Neural progenitor cell (in vitro differentiated cells): ENCODE results near the gene NPR3. TPM values are rescaled to one million over a fixed set of nuclear protein-coding genes. Genes with fewer than 3 reads are reported as not detected.

Experiments
- DNase-seq: peaks from one replicate; pipeline ENCODE4 v3.0.0-alpha.2; 2016; ENCODE audit warnings: low spot score
- H2AFZ ChIP-seq: fragments of 200-600 bp; sonication (generic); replicated peaks from 2 replicates; pipeline ENCODE4 v1.6.1; 2016; ENCODE audit warnings: antibody characterized with exemption
- H3F3A ChIP-seq: fragments of 200-600 bp; sonication (generic); 2 replicates; pipeline ENCODE4 v1.6.1; 2016; ENCODE audit warnings: antibody characterized with exemption, low read depth
- H3K27ac ChIP-seq: fragments of 200-600 bp; sonication (generic); 2 replicates; pipeline ENCODE4 v1.5.1; 2016; ENCODE audit warnings: mild to moderate bottlenecking
- H3K27me3 ChIP-seq: fragments of 200-600 bp; sonication (generic); 2 replicates; pipeline ENCODE4 v1.6.1; 2016; ENCODE audit warnings: mild to moderate bottlenecking, moderate library complexity
- H3K36me3 ChIP-seq: fragments of 200-600 bp; sonication (generic); 2 replicates; pipeline ENCODE4 v1.5.1; 2016
- H3K4me1 ChIP-seq: fragments of 200-600 bp; sonication (generic); 2 replicates; pipeline ENCODE4 v1.6.1; 2016; ENCODE audit warnings: mixed run types
- H3K4me2 ChIP-seq: fragments of 200-600 bp; sonication (generic); 2 replicates; pipeline ENCODE4 v1.6.1; 2016
- H3K4me3 ChIP-seq: fragments of 200-600 bp; sonication (generic); 2 replicates; pipeline ENCODE4 v1.5.1; 2016
- H3K79me2 ChIP-seq: fragments of 200-600 bp; sonication (generic); 2 replicates; pipeline ENCODE4 v1.6.1; 2016; ENCODE audit warnings: low read depth
- H3K9ac ChIP-seq: fragments of 200-600 bp; sonication (generic); 2 replicates; pipeline ENCODE4 v1.6.1; 2016
- H3K9me3 ChIP-seq: fragments of 200-600 bp; sonication (generic); 2 replicates; pipeline ENCODE4 v1.5.1; 2016; ENCODE audit warnings: low read depth
- H4K20me1 ChIP-seq: fragments of 200-600 bp; sonication (generic); 2 replicates; pipeline ENCODE4 v1.6.1; 2016; ENCODE audit warnings: low read depth
- H3K27ac Mint-ChIP-seq: 3 replicates; pipeline ENCODE4 v1.8.0; 2021; ENCODE audit warnings: mixed read lengths
- H3K27me3 Mint-ChIP-seq: 2 replicates; pipeline ENCODE4 v1.8.0; 2022; ENCODE audit warnings: low read depth, mild to moderate bottlenecking, inconsistent platforms, moderate library complexity, mixed read lengths; ENCODE audit not compliant: insufficient read depth
- H3K36me3 Mint-ChIP-seq: 3 replicates; pipeline ENCODE4 v1.8.0; 2021; ENCODE audit warnings: mixed read lengths
- H3K4me1 Mint-ChIP-seq: 3 replicates; pipeline ENCODE4 v1.8.0; 2021; ENCODE audit warnings: mixed read lengths
- H3K4me3 Mint-ChIP-seq: 3 replicates; pipeline ENCODE4 v1.8.0; 2021; ENCODE audit warnings: mild to moderate bottlenecking, moderate library complexity, mixed read lengths
- H3K9me3 Mint-ChIP-seq: 3 replicates; pipeline ENCODE4 v1.8.0; 2020; ENCODE audit warnings: mixed read lengths
- EZH2 ChIP-seq: fragments of 200-600 bp; sonication (generic); IDR thresholded peaks from 2 replicates; pipeline ENCODE4 v1.6.1; 2017; ENCODE audit warnings: antibody characterized with exemption, mild to moderate bottlenecking, moderate library complexity
- EZH2phosphoT487 ChIP-seq: fragments of 200-600 bp; sonication (generic); IDR thresholded peaks from 2 replicates; pipeline ENCODE4 v1.6.1; 2017; ENCODE audit warnings: antibody characterized with exemption
- total RNA-seq: library from RNA; depleted of rRNA; stranded (reverse); fragments of >200 nt; gene quantifications from 2 replicates; pipeline ENCODE4 v1.2.3, GENCODE V29; 2015; ENCODE audit warnings: low replicate concordance
- TF ChIP-seq, protein P1 (sequence below): fragments of 200-600 bp; sonication (generic); IDR thresholded peaks from 2 replicates; pipeline ENCODE4 v1.5.1; 2017; ENCODE audit warnings: antibody characterized with exemption, mild to moderate bottlenecking

NPR3 gene
- total RNA-seq, 1 donor from 2014 or later = not detected

DNA sequence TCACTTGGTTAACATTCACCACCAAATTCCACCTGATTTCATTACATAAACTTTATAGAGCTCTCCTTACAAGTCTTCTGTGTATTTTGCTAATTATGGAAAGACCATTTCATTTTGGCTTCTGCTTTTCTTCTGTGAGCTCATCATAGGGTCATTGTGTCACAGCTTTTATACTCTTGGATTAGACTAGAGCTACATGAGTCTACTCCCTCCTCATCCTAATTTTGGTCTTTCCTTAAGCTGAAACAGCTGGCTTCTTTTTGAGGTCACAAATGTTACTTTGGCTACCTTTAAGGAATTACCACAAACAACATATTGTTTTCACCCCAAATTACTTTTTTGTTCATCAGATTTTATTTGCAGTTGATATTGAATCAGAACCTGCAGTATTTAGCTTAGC, 103.0 kb downstream of the NPR3 start:
- Mint-ChIP-seq H3K36me3 (no peaks in the 10 kb centered on the region), H3K4me1 (no peaks in the 10 kb centered on the region), H3K9me3 (no peaks in the 10 kb centered on the region), H3K27ac (no peak overlapping the region), H3K4me3 (no peak overlapping the region), H3K27me3 (no peaks in the 10 kb centered on the region)
- DNase-seq = no peak
- Histone ChIP-seq H3K4me2 (no peak overlapping the region), H3F3A (no peaks in the 10 kb centered on the region), H4K20me1 (no peaks in the 10 kb centered on the region), H3K4me1 (no peaks in the 10 kb centered on the region), H3K9me3 (no peaks in the 10 kb centered on the region), H3K79me2 (no peaks in the 10 kb centered on the region), H3K27me3 (no peaks in the 10 kb centered on the region), H3K36me3 (no peaks in the 10 kb centered on the region), H3K27ac (no peak overlapping the region), H3K4me3 (no peak overlapping the region), H3K9ac (no peak overlapping the region), H2AFZ (no peak overlapping the region)
- TF ChIP-seq, protein P1, sequence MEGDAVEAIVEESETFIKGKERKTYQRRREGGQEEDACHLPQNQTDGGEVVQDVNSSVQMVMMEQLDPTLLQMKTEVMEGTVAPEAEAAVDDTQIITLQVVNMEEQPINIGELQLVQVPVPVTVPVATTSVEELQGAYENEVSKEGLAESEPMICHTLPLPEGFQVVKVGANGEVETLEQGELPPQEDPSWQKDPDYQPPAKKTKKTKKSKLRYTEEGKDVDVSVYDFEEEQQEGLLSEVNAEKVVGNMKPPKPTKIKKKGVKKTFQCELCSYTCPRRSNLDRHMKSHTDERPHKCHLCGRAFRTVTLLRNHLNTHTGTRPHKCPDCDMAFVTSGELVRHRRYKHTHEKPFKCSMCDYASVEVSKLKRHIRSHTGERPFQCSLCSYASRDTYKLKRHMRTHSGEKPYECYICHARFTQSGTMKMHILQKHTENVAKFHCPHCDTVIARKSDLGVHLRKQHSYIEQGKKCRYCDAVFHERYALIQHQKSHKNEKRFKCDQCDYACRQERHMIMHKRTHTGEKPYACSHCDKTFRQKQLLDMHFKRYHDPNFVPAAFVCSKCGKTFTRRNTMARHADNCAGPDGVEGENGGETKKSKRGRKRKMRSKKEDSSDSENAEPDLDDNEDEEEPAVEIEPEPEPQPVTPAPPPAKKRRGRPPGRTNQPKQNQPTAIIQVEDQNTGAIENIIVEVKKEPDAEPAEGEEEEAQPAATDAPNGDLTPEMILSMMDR = no peak
- TF ChIP-seq EZH2phosphoT487 (no peak), EZH2 (no peak)

DNA sequence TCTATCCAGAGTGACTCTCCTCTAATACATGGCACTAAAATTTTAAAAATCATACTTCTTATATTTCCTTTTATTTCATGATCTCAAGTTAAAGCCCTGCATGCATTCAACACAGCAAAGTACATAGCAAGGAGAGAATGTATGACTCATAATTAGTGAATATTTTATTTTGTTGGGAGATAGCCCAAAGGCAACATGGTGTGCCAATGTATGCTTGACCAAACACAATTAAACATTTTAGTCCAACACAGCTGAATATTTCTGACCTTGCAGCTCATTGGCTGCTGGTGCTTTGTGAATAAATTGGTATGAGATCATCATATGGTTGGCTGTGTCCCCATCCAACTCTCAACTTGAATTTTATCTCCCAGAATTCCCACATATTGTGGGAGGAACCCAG, 103.5 kb downstream of the NPR3 start:
- no peak overlapping the region for H3K27ac Mint-ChIP-seq
- no peaks in the 10 kb centered on the region for H3K36me3 Mint-ChIP-seq
- no peak for DNase-seq
- no peak overlapping the region for H3K27ac ChIP-seq
- H3K9me3 Mint-ChIP-seq = no peaks in the 10 kb centered on the region
- H2AFZ ChIP-seq = no peak overlapping the region
- H3K27me3 Mint-ChIP-seq = no peaks in the 10 kb centered on the region
- no peak overlapping the region for H3K4me2 ChIP-seq
- H4K20me1 ChIP-seq = no peaks in the 10 kb centered on the region
- H3K9ac ChIP-seq = no peak overlapping the region
- H3K27me3 ChIP-seq = no peaks in the 10 kb centered on the region
- H3F3A ChIP-seq = no peaks in the 10 kb centered on the region
- TF ChIP-seq EZH2phosphoT487 (no peak), EZH2 (no peak)
- TF ChIP-seq, protein P1 = no peak
- no peaks in the 10 kb centered on the region for H3K9me3 ChIP-seq
- H3K36me3 ChIP-seq = no peaks in the 10 kb centered on the region
- no peak overlapping the region for H3K4me3 Mint-ChIP-seq
- H3K4me1 Mint-ChIP-seq = no peaks in the 10 kb centered on the region
- H3K4me1 ChIP-seq = no peaks in the 10 kb centered on the region
- no peaks in the 10 kb centered on the region for H3K79me2 ChIP-seq
- H3K4me3 ChIP-seq = no peak overlapping the region

DNA sequence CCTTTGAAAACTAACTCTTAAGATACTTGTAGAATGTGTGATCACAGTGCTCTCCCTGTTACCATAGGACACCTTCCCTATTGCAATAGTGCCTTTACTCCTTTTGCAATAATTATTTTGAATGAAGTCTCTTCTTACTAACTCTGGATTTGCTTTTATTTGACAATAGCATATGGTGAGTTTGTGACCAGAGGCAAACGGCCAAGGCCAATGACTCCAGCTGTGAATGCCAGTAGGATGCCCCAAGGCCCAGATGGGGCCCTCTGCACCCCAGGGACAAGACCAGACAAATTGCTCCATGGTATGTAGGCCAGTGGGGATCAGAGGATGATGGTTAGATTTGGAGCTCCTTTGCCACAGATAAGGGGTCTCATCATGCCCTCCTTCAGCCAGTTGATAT, 116.9 kb downstream of the NPR3 start:
- Histone ChIP-seq H3K4me3 (no peak overlapping the region), H3K4me2 (no peak overlapping the region), H3K36me3 (no peaks in the 10 kb centered on the region), H3K79me2 (no peaks in the 10 kb centered on the region), H3F3A (no peaks in the 10 kb centered on the region), H3K27me3 (no peaks in the 10 kb centered on the region), H3K9ac (no peak overlapping the region), H4K20me1 (no peaks in the 10 kb centered on the region), H3K27ac (no peak overlapping the region), H2AFZ (no peak overlapping the region), H3K9me3 (no peaks in the 10 kb centered on the region), H3K4me1 (no peaks in the 10 kb centered on the region)
- Mint-ChIP-seq H3K4me1 (no peaks in the 10 kb centered on the region), H3K9me3 (no peaks in the 10 kb centered on the region), H3K4me3 (no peak overlapping the region), H3K27me3 (peaks cover 3% of the 10 kb centered on the region), H3K36me3 (no peaks in the 10 kb centered on the region), H3K27ac (no peak overlapping the region)
- no peak for TF ChIP-seq EZH2phosphoT487
- TF ChIP-seq, protein P1 = no peak
- DNase-seq = no peak

DNA sequence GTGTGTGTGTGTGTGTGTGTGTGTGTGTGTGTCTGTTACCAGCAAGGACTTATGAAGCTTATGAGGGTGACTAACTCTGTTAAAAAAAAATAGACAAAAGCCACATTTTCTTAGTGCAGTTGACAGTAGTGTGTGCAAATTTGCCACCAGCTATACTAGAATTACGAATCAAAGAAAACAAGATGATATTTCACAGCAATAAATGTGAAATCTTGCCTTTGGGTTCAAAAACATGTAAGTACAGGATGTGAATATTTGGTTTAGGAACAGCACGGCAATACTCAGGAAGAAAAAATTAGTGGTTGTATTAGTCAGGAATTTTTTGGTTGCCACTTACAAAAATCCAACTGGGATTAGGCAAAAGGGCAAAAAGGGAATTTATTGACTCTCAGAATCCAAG, 117.4 kb downstream of the NPR3 start:
- no peak overlapping the region for H3K4me3 ChIP-seq
- no peaks in the 10 kb centered on the region for H3K79me2 ChIP-seq
- Mint-ChIP-seq H3K27me3 (peaks cover 3% of the 10 kb centered on the region), H3K9me3 (no peaks in the 10 kb centered on the region), H3K4me1 (no peaks in the 10 kb centered on the region), H3K36me3 (no peaks in the 10 kb centered on the region), H3K27ac (no peak overlapping the region), H3K4me3 (no peak overlapping the region)
- no peaks in the 10 kb centered on the region for H3F3A ChIP-seq
- no peak overlapping the region for H3K9ac ChIP-seq
- no peak overlapping the region for H3K4me2 ChIP-seq
- H3K36me3 ChIP-seq = no peaks in the 10 kb centered on the region
- no peak for DNase-seq
- no peaks in the 10 kb centered on the region for H3K27me3 ChIP-seq
- H4K20me1 ChIP-seq = no peaks in the 10 kb centered on the region
- no peak overlapping the region for H3K27ac ChIP-seq
- TF ChIP-seq EZH2 (no peak), EZH2phosphoT487 (no peak)
- TF ChIP-seq, protein P1 = no peak
- no peaks in the 10 kb centered on the region for H3K9me3 ChIP-seq
- H3K4me1 ChIP-seq = no peaks in the 10 kb centered on the region
- no peak overlapping the region for H2AFZ ChIP-seq
